MM.1S (cell line): Measurements from ENCODE around the gene FBXL12.
"Not testable (repeated sequence)": the region's sequence is repeated elsewhere in the genome, so short reads cannot be mapped to it uniquely, and the experiment has no call there.

Source experiments
- DNase-seq: peaks from one replicate; pipeline ENCODE4 v3.0.0-alpha.2; 2015
- H2AFZ ChIP-seq: fragments of 300-600 bp; sonication (generic); 2 replicates; pipeline ENCODE4 v1.6.0; 2016; ENCODE audit warnings: antibody characterized with exemption, low read length
- H3F3A ChIP-seq: fragments of 300-600 bp; sonication (generic); 2 replicates; pipeline ENCODE4 v1.6.1; 2016; ENCODE audit warnings: mild to moderate bottlenecking, antibody characterized with exemption, low read length, moderate library complexity, mixed read lengths; ENCODE audit not compliant: insufficient read depth
- H3K27ac ChIP-seq: fragments of 300-600 bp; sonication (generic); 2 replicates; pipeline ENCODE4 v1.5.1; 2016; ENCODE audit warnings: mild to moderate bottlenecking, low read length
- H3K27me3 ChIP-seq: fragments of 300-600 bp; sonication (generic); replicated peaks from 2 replicates; pipeline ENCODE4 v1.6.0; 2016; ENCODE audit warnings: low read length; ENCODE audit not compliant: insufficient read depth
- H3K36me3 ChIP-seq: fragments of 300-600 bp; sonication (generic); replicated peaks from 2 replicates; pipeline ENCODE4 v1.6.1; 2016; ENCODE audit warnings: mild to moderate bottlenecking, low read length, mixed read lengths; ENCODE audit not compliant: insufficient read depth
- H3K4me1 ChIP-seq: fragments of 300-600 bp; sonication (generic); 2 replicates; pipeline ENCODE4 v1.6.1; 2016; ENCODE audit warnings: low read length, mixed read lengths
- H3K4me2 ChIP-seq: fragments of 300-600 bp; sonication (generic); 2 replicates; pipeline ENCODE4 v1.6.0; 2016; ENCODE audit warnings: low read depth, low read length
- H3K4me3 ChIP-seq: fragments of 300-600 bp; sonication (generic); 2 replicates; pipeline ENCODE4 v1.5.1; 2016; ENCODE audit warnings: low read length, mixed read lengths
- H3K79me2 ChIP-seq: fragments of 300-600 bp; sonication (generic); 2 replicates; pipeline ENCODE4 v1.6.1; 2016; ENCODE audit warnings: mixed run types, low read length, mixed read lengths
- H3K9ac ChIP-seq: fragments of 300-600 bp; sonication (generic); 2 replicates; pipeline ENCODE4 v1.6.1; 2016; ENCODE audit warnings: low read length, mixed read lengths
- H3K9me2 ChIP-seq: fragments of 300-600 bp; sonication (generic); replicated peaks from 2 replicates; pipeline ENCODE4 v1.6.1; 2016; ENCODE audit warnings: mild to moderate bottlenecking, low read length, mixed read lengths; ENCODE audit not compliant: insufficient read depth
- H3K9me3 ChIP-seq: fragments of 300-600 bp; sonication (generic); replicated peaks from 2 replicates; pipeline ENCODE4 v1.6.1; 2016; ENCODE audit warnings: mild to moderate bottlenecking, low read length, mixed read lengths; ENCODE audit not compliant: insufficient read depth
- H4K20me1 ChIP-seq: fragments of 300-600 bp; sonication (generic); 2 replicates; pipeline ENCODE4 v1.6.1; 2016; ENCODE audit warnings: mild to moderate bottlenecking, low read length, moderate library complexity, mixed read lengths; ENCODE audit not compliant: insufficient read depth
- EZH2 ChIP-seq: fragments of 300-600 bp; sonication (generic); optimal IDR thresholded peaks from 2 replicates; pipeline ENCODE3; 2017; ENCODE audit warnings: low read depth, mild to moderate bottlenecking, antibody characterized with exemption, low read length, mixed read lengths
- EZH2phosphoT487 ChIP-seq: fragments of 300-600 bp; sonication (generic); IDR thresholded peaks from 2 replicates; pipeline ENCODE4 v1.6.1; 2018; ENCODE audit warnings: antibody characterized with exemption, low read length
- TF ChIP-seq, protein P1 (sequence below): fragments of 300-600 bp; sonication (generic); IDR thresholded peaks from 2 replicates; pipeline ENCODE4 v1.5.1; 2016; ENCODE audit warnings: antibody characterized with exemption, low read length, mixed read lengths

FBXL12 gene

DNA sequence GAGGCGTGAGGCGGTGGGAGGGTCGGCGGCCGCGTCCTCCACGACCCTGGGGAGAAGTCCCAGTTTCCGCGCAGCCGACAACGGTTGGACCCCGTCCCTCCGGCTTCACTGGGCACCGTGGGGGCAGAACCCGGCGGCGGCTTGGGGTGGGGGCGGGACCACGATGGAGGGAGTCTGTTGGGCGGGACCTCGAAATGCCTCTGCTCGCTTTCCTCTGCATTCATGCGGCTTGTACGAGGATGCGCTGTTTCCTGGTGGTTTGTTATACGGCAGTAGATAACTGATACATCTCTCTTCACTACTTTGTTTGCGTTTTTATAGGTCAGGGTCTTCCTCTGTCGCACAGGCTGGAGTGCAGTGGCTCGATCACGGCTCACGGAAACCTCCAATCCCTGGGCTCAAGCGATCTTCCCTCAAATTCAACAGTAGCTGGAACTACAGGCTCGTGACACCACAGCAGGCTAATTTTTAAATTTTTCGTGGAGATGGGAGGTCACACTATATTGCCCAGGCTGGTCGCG, 25.7 kb downstream of the FBXL12 start:
- TF ChIP-seq EZH2phosphoT487 (no peak), EZH2 (no peak)
- TF ChIP-seq, protein P1, sequence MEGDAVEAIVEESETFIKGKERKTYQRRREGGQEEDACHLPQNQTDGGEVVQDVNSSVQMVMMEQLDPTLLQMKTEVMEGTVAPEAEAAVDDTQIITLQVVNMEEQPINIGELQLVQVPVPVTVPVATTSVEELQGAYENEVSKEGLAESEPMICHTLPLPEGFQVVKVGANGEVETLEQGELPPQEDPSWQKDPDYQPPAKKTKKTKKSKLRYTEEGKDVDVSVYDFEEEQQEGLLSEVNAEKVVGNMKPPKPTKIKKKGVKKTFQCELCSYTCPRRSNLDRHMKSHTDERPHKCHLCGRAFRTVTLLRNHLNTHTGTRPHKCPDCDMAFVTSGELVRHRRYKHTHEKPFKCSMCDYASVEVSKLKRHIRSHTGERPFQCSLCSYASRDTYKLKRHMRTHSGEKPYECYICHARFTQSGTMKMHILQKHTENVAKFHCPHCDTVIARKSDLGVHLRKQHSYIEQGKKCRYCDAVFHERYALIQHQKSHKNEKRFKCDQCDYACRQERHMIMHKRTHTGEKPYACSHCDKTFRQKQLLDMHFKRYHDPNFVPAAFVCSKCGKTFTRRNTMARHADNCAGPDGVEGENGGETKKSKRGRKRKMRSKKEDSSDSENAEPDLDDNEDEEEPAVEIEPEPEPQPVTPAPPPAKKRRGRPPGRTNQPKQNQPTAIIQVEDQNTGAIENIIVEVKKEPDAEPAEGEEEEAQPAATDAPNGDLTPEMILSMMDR = no peak
- Histone ChIP-seq H3K9me3 (no peaks in the 10 kb centered on the region), H3F3A (peaks cover 12% of the 10 kb centered on the region; the same call in 1 of the 2 replicates), H3K4me1 (peaks cover 8% of the 10 kb centered on the region), H3K9ac (no peak overlapping the region), H3K79me2 (no peaks in the 10 kb centered on the region), H3K9me2 (no peaks in the 10 kb centered on the region), H3K4me2 (peak overlapping the region; percentile 43; the same call in 1 of the 2 replicates), H3K27me3 (no peaks in the 10 kb centered on the region), H3K4me3 (peak overlapping the region; percentile 69; the same call in 1 of the 2 replicates), H4K20me1 (no peaks in the 10 kb centered on the region), H3K27ac (no peak overlapping the region), H3K36me3 (no peaks in the 10 kb centered on the region), H2AFZ (peak overlapping the region; percentile 74; the same call in 1 of the 2 replicates)
- DNase-seq = no peak

DNA sequence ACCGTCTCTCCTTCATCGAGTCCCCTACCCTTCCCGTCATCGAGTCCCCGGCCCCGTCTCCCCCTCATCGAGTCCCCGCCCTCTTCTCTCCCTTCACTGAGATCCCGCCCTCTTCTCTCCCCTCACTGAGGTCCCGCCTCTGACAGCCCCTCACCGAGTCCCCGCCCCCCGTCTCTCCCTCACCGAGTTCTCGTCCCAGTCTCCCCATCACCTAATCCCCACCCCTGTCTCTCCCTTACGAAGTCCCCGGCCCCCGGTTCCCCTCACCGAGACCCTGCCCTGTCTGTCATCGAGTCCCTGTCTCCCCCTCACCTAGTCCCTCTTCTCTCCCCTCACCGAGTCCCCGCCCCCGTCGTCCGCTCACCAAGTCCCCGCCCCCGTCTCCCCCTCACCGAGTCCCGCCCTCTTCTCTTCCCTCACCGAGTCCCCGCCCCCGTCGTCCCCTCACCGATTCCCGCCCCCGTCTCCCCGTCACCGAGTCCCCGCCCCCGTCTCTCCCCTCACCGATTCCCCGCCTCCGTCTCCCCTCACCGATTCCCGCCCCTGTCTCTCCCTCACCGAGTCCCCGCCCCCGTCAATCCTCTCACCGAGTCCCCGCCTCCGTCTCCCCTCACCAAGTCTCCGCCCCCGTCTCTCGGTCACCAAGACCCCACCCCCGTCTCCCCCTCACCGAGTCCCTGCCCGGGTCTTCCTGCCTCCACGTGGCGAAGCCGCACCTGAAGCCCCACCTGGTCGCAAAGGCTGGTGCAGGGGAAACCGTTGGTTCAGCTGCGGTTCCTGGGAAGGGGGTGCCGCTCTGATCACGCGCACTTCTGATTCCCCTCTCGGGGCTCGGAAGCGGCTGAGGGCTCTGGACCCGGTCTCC, 26.4 kb downstream of the FBXL12 start:
- Histone ChIP-seq H3K4me3 (peak overlapping the region; percentile 69), H3K27me3 (no peaks in the 10 kb centered on the region), H3K9me2 (no peaks in the 10 kb centered on the region), H4K20me1 (no peaks in the 10 kb centered on the region), H3K79me2 (no peaks in the 10 kb centered on the region), H2AFZ (peak overlapping the region; percentile 88), H3K36me3 (no peaks in the 10 kb centered on the region), H3K4me2 (peak overlapping the region; percentile 66; the same call in 1 of the 2 replicates), H3K9me3 (no peaks in the 10 kb centered on the region), H3F3A (peaks cover 12% of the 10 kb centered on the region; the same call in 1 of the 2 replicates), H3K27ac (no peak overlapping the region), H3K4me1 (peaks cover 8% of the 10 kb centered on the region), H3K9ac (no peak overlapping the region; the same call in 1 of the 2 replicates)
- DNase-seq = peak; percentile 81
- TF ChIP-seq EZH2 (no peak), EZH2phosphoT487 (no peak)
- TF ChIP-seq, protein P1 = no peak

DNA sequence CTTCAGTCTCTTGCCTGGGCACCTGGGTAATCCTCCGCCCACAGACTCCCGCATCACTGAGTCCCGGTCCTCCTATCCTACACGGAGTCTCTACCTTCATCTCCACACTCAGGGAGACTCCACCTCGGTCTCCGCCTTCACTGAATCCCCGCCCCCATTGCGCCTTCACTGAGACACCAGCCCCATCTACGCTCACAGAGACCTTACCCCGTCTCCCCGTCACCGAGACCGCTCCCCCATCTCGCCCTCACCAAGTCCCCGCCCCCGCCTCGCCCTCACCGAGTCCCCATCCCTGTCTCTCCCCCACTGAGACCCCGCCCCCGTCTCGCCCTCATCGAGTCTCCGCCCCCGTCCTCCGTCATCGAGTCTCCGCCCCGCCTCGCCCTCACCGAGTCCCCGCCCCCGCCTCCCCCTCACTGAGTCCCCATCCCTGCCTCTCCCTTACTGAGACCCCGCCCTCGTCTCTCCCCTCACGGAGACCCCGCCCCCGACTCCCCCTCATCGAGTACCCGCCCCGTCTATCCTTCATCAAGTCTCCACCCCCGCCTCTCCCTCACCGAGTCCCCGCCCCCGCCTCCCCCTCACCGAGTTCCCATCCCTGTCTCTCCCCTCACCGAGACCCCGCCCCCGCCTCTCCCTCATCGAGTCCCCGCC, 27.2 kb downstream of the FBXL12 start:
- no peaks in the 10 kb centered on the region for H3K79me2 ChIP-seq
- H2AFZ ChIP-seq = peak overlapping the region; percentile 88
- peak; percentile 87 for DNase-seq
- peak overlapping the region; percentile 66 for H3K4me2 ChIP-seq
- no peaks in the 10 kb centered on the region for H3K36me3 ChIP-seq
- no peaks in the 10 kb centered on the region for H3K9me3 ChIP-seq
- no peaks in the 10 kb centered on the region for H3K9me2 ChIP-seq
- peaks cover 7% of the 10 kb centered on the region for H3K27me3 ChIP-seq
- H3K9ac ChIP-seq = peak overlapping the region; percentile 21; the same call in 1 of the 2 replicates
- H3F3A ChIP-seq = peaks cover 12% of the 10 kb centered on the region; the same call in 1 of the 2 replicates
- H3K4me3 ChIP-seq = peak overlapping the region; percentile 69
- H4K20me1 ChIP-seq = no peaks in the 10 kb centered on the region
- peaks cover 7% of the 10 kb centered on the region for H3K4me1 ChIP-seq
- TF ChIP-seq EZH2phosphoT487 (no peak), EZH2 (no peak)
- TF ChIP-seq, protein P1 = no peak
- H3K27ac ChIP-seq = no peak overlapping the region

DNA sequence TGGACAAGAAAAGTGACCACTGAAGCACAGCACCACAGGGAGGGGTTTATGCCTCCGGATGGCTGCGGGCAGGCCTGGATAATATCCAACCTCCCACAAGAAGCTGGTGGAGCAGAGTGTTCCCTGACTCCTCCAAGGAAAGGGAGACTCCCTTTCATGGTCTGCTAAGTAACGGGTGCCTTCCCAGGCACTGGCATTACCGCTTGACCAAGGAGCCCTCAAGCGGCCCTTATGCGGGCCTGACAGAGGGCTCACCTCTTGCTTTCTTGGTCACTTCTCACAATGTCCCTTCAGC, 27.9 kb downstream of the FBXL12 start:
- H3K9me3 ChIP-seq, H3K9ac ChIP-seq, H3K79me2 ChIP-seq, H3K9me2 ChIP-seq, H3K4me1 ChIP-seq, H2AFZ ChIP-seq, H3K27ac ChIP-seq, H4K20me1 ChIP-seq, H3K27me3 ChIP-seq, H3K36me3 ChIP-seq, DNase-seq: not testable (repeated sequence)
- Histone ChIP-seq H3K4me3 (peak overlapping the region; percentile 62; the same call in 1 of the 2 replicates), H3K4me2 (peak overlapping the region; percentile 47; the same call in 1 of the 2 replicates), H3F3A (peaks cover 12% of the 10 kb centered on the region; the same call in 1 of the 2 replicates)

DNA sequence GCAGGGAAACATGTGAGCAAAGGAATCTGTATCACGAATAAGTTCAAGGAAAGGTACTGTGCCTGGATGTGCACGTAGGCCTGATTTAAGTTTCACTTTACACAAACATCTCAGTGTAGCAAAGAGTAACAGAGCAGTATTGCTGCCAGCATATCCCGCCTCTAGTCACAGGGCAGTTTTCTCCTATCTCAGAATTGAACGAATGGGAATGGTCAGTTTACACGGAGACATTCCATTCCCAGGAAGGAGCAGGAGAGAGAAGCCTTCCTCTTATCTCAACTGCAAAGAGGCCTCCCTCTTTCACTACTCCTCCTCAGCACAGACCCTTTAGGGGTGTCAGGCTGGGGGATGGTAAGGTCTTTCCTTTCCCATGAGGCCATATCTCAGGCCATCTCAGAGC, 29.3 kb downstream of the FBXL12 start:
- peaks cover 12% of the 10 kb centered on the region; the same call in 1 of the 2 replicates for H3F3A ChIP-seq
- H3K9me2 ChIP-seq, H3K4me1 ChIP-seq, H3K4me3 ChIP-seq, H3K27me3 ChIP-seq, H2AFZ ChIP-seq, DNase-seq, H3K9ac ChIP-seq, H3K9me3 ChIP-seq, H3K4me2 ChIP-seq, H3K27ac ChIP-seq, H3K79me2 ChIP-seq, H3K36me3 ChIP-seq, H4K20me1 ChIP-seq: not testable (repeated sequence)
